OCI-LY7 (cell line): ENCODE data around the gene RTN4IP1. TPM values are rescaled to one million over a fixed set of nuclear protein-coding genes. Genes with fewer than 3 reads are reported as not detected.
A peak's percentile ranks its signal among the peaks of the same experiment; 100 is the strongest.

ENCODE experiments used
- BruUV-seq: library from RNA; stranded (reverse); fragments of 400-500 nt; replicated peaks from 2 replicates; lab custom pipeline; 2021; lab: Mats Ljungman, UMichigan
- CTCF ChIA-PET: fragments of 300-600 bp; sonication (Branson Sonifier 250); formaldehyde crosslinking; loops from one replicate; lab custom pipeline; 2022; ENCODE audit warnings: antibody characterized with exemption; ENCODE audit not compliant: unreplicated experiment; lab: Charles Lee
- POLR2A ChIA-PET: fragments of 300-600 bp; sonication (Branson Sonifier 250); formaldehyde crosslinking; loops from one replicate; lab custom pipeline; 2022; ENCODE audit warnings: antibody characterized with exemption; lab: Charles Lee
- DNase-seq: peaks from one replicate; pipeline ENCODE4 v3.0.0-alpha.2; 2015; ENCODE audit warnings: low spot score
- H2AFZ ChIP-seq: fragments of 200-600 bp; sonication (generic), shearing (Covaris generic); 2 replicates; pipeline ENCODE4 v1.6.1; 2014; ENCODE audit warnings: mild to moderate bottlenecking, antibody characterized with exemption, low read length, moderate library complexity
- H3K27ac ChIP-seq: fragments of 200-600 bp; sonication (generic); 2 replicates; pipeline ENCODE4 v1.5.1; 2014; ENCODE audit warnings: mixed run types, low read depth, mild to moderate bottlenecking, moderate library complexity, low read length, inconsistent platforms; ENCODE audit not compliant: poor library complexity, severe bottlenecking
- H3K36me3 ChIP-seq: fragments of 200-600 bp; sonication (generic); 2 replicates; pipeline ENCODE4 v1.6.1; 2014; ENCODE audit warnings: mild to moderate bottlenecking, antibody characterized with exemption, low read length, moderate library complexity, mixed read lengths; ENCODE audit not compliant: insufficient read depth
- H3K4me1 ChIP-seq: fragments of 200-600 bp; sonication (generic); 2 replicates; pipeline ENCODE4 v1.5.1; 2014; ENCODE audit warnings: mild to moderate bottlenecking, low read length; ENCODE audit not compliant: insufficient read depth, poor library complexity, severe bottlenecking
- H3K4me2 ChIP-seq: fragments of 200-600 bp; sonication (generic); 2 replicates; pipeline ENCODE4 v1.6.1; 2014; ENCODE audit warnings: mild to moderate bottlenecking, low read length
- H3K4me3 ChIP-seq: fragments of 200-600 bp; sonication (generic); 2 replicates; pipeline ENCODE4 v1.5.1; 2014; ENCODE audit warnings: mild to moderate bottlenecking, low read depth, low read length; ENCODE audit not compliant: poor library complexity, severe bottlenecking
- H3K79me2 ChIP-seq: fragments of 200-600 bp; sonication (generic); 2 replicates; pipeline ENCODE4 v1.6.1; 2016; ENCODE audit warnings: low read depth, mild to moderate bottlenecking, low read length, moderate library complexity, mixed read lengths; ENCODE audit not compliant: insufficient read depth
- H3K9me2 ChIP-seq: fragments of 200-600 bp; sonication (generic); 2 replicates; pipeline ENCODE4 v1.6.1; 2016; ENCODE audit warnings: mild to moderate bottlenecking, low read length, mixed read lengths; ENCODE audit not compliant: insufficient read depth
- H3K9me3 ChIP-seq: fragments of 200-600 bp; sonication (generic); 2 replicates; pipeline ENCODE4 v1.6.1; 2014; ENCODE audit warnings: mild to moderate bottlenecking, mixed run types, low read length, mixed read lengths
- H4K20me1 ChIP-seq: fragments of 200-600 bp; sonication (generic); 2 replicates; pipeline ENCODE4 v1.6.1; 2014; ENCODE audit warnings: mild to moderate bottlenecking, antibody characterized with exemption, low read length, moderate library complexity, mixed read lengths; ENCODE audit not compliant: insufficient read depth
- EZH2phosphoT487 ChIP-seq: fragments of 200-600 bp; sonication (generic); IDR thresholded peaks from 2 replicates; pipeline ENCODE4 v1.6.1; 2018; ENCODE audit warnings: low read depth, borderline replicate concordance, mild to moderate bottlenecking, mixed run types, antibody characterized with exemption, low read length, moderate library complexity, mixed read lengths
- intact Hi-C: fragments of 100-400 bp; cut with micrococcal nuclease; formaldehyde crosslinking; loops from one replicate; pipeline ENCODE4 v1.10.0; 2022; ENCODE audit not compliant: unreplicated experiment
- total RNA-seq, 2 experiments: library from RNA; depleted of rRNA in 1 of 2; stranded (reverse); fragments of >200 nt in 1 of 2; shearing (Covaris generic) in 1 of 2; gene quantifications; 2 replicates each; pipeline ENCODE4 v1.2.3, GENCODE V29; 2014 to 2022
- TF ChIP-seq, protein P1 (sequence below): fragments of 200-600 bp; sonication (generic); conservative IDR thresholded peaks from 2 replicates; pipeline ENCODE4 v1.5.1; 2014; ENCODE audit warnings: mild to moderate bottlenecking, antibody characterized with exemption, low read length, moderate library complexity, mixed read lengths

RTN4IP1 gene
- total RNA-seq, 2 experiments from 2014 or later: 25.2 to 51.4 TPM

DNA sequence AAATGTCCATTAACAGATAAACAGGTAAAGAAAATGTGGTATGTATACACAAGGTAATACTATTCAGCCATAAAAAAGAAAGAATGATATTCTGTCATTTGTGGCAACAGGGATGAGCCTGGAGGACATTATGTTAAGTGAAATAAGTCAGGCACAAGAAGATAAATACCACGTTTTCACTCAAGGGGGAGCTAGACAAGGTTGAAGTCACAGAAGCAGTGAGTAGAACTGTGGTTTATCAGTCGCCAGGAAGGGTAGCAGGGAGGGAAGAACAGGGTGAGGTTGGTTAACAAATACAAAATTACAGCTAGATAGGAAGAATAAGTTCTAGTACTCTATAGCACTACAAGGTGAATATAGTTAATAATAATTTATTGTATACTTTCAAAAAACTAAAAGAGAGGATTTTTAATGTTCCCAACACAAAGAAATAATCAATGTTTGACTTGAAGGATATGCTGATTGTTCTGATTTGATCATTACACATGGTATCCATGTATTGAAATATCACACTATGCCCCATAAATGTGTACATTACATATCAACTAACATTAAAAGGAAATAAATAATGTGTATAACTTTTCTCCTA lies 21.1 kb downstream of the RTN4IP1 start:
- ChIA-PET CTCF (no interaction called here), POLR2A (interaction anchor here (0.6 to 14.6 kb wide), 3 partner anchors 24 to 102 kb away, joined by 7 to 295 read pairs (median 8); partner anchors contain the start of genes QRSL1 and RTN4IP1)
- Histone ChIP-seq H3K4me1 (peaks cover 52% of the 10 kb centered on the region), H3K36me3 (peaks cover 90% of the 10 kb centered on the region), H3K27ac (no peak overlapping the region), H3K4me3 (no peak overlapping the region), H4K20me1 (no peaks in the 10 kb centered on the region), H3K4me2 (no peak overlapping the region), H3K9me2 (no peaks in the 10 kb centered on the region), H3K79me2 (peaks cover 27% of the 10 kb centered on the region; the same call in 1 of the 2 replicates), H3K9me3 (peaks cover 14% of the 10 kb centered on the region; the same call in 1 of the 2 replicates), H2AFZ (no peak overlapping the region)
- BruUV-seq: no TSS peak
- intact Hi-C loops: loop anchor here (1.0 to 5.0 kb wide), 2 partner anchors 94 to 371 kb away; no protein-coding TSS in a partner anchor
- DNase-seq: peak; percentile 82
- TF ChIP-seq, protein P1, sequence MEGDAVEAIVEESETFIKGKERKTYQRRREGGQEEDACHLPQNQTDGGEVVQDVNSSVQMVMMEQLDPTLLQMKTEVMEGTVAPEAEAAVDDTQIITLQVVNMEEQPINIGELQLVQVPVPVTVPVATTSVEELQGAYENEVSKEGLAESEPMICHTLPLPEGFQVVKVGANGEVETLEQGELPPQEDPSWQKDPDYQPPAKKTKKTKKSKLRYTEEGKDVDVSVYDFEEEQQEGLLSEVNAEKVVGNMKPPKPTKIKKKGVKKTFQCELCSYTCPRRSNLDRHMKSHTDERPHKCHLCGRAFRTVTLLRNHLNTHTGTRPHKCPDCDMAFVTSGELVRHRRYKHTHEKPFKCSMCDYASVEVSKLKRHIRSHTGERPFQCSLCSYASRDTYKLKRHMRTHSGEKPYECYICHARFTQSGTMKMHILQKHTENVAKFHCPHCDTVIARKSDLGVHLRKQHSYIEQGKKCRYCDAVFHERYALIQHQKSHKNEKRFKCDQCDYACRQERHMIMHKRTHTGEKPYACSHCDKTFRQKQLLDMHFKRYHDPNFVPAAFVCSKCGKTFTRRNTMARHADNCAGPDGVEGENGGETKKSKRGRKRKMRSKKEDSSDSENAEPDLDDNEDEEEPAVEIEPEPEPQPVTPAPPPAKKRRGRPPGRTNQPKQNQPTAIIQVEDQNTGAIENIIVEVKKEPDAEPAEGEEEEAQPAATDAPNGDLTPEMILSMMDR: peak; percentile 87
- TF ChIP-seq EZH2phosphoT487: no peak

DNA sequence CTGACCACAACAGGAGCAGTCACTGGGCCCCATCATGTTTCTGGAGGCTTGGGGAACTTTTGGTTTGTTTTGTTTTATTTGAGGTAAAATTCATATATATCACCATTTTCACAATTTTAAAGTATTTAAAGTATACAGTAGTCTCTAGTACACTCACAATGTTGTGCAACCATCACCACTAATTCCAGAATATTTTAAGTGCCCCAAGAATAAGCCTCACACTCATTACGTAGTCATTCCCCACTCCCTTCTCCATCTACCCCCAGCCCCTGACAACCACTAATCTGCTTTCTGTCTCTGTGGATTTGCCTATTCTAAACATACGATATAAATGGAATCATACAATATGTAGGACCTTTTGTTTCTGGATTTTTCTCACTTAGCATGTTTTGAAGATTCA lies 29.0 kb downstream of the RTN4IP1 start:
- 0 out of 2 replicates have a peak, but pooled peaks cover 5% of the 10 kb centered on the region for H3K9me3 ChIP-seq
- H3K4me1 ChIP-seq: peaks cover 5% of the 10 kb centered on the region
- no peak overlapping the region for H3K4me3 ChIP-seq
- H3K9me2 ChIP-seq: no peaks in the 10 kb centered on the region
- H3K27ac ChIP-seq: no peak overlapping the region
- TF ChIP-seq, protein P1: no peak
- no peak for TF ChIP-seq EZH2phosphoT487
- H3K36me3 ChIP-seq: peaks cover 75% of the 10 kb centered on the region
- intact Hi-C loops: no loop called here
- H3K79me2 ChIP-seq: no peaks in the 10 kb centered on the region
- no peak overlapping the region for H3K4me2 ChIP-seq
- ChIA-PET POLR2A (no interaction called here), CTCF (no interaction called here)
- H4K20me1 ChIP-seq: no peaks in the 10 kb centered on the region
- no peak overlapping the region for H2AFZ ChIP-seq
- no peak for DNase-seq
- BruUV-seq: no TSS peak

DNA sequence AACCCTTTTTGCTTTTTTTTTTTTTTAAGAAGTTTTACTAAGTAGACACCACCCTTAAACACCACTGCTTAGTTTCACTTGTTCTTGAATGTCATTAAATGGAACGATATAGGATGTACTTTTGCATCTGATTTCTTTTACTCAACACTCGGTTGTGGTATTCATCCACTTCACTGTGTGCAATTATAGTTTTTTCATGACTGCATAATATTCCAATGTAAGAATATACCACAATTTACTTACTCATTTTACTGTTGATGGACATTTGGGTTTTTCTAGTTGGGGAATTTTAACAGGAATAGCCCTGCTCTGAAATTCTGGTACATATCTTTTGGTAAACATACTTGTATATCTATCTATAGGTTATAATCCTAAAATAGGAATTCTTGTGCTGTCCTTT lies 29.9 kb downstream of the RTN4IP1 start:
- no peak overlapping the region for H3K4me3 ChIP-seq
- intact Hi-C loops: no loop called here
- no peaks in the 10 kb centered on the region for H3K79me2 ChIP-seq
- 0 out of 2 replicates have a peak, but pooled peaks cover 5% of the 10 kb centered on the region for H3K9me3 ChIP-seq
- H3K9me2 ChIP-seq: no peaks in the 10 kb centered on the region
- TF ChIP-seq EZH2phosphoT487: no peak
- TF ChIP-seq, protein P1: no peak
- DNase-seq: no peak
- H3K4me1 ChIP-seq: peaks cover 5% of the 10 kb centered on the region
- no peak overlapping the region for H3K4me2 ChIP-seq
- no peak overlapping the region for H3K27ac ChIP-seq
- ChIA-PET POLR2A (no interaction called here), CTCF (no interaction called here)
- H3K36me3 ChIP-seq: peaks cover 70% of the 10 kb centered on the region
- H2AFZ ChIP-seq: no peak overlapping the region
- BruUV-seq: no TSS peak
- no peaks in the 10 kb centered on the region for H4K20me1 ChIP-seq
